GM21528 (cell line): ENCODE measurements around the gene FBXO3.
"Not testable (repeated sequence)": the region's sequence is repeated elsewhere in the genome, so short reads cannot be mapped to it uniquely, and the experiment has no call there.

Experiments
- ATAC-seq: cut with Tn5 transposase; IDR thresholded peaks from one replicate; pipeline ENCODE4 v1.9.1; 2021; ENCODE audit warnings: mild to moderate bottlenecking, moderate library complexity; ENCODE audit not compliant: unreplicated experiment, low FRiP score

FBXO3 gene, protein sequence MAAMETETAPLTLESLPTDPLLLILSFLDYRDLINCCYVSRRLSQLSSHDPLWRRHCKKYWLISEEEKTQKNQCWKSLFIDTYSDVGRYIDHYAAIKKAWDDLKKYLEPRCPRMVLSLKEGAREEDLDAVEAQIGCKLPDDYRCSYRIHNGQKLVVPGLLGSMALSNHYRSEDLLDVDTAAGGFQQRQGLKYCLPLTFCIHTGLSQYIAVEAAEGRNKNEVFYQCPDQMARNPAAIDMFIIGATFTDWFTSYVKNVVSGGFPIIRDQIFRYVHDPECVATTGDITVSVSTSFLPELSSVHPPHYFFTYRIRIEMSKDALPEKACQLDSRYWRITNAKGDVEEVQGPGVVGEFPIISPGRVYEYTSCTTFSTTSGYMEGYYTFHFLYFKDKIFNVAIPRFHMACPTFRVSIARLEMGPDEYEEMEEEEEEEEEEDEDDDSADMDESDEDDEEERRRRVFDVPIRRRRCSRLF

GRCh38 chr11:33773987-33774735 is at the start of gene FBXO3:
Gene FBXO3 (minus strand): TSS chr11:33774520. CDS start chr11:33774497, 23 bp downstream.
- peak; percentile 80 for ATAC-seq

DNA sequence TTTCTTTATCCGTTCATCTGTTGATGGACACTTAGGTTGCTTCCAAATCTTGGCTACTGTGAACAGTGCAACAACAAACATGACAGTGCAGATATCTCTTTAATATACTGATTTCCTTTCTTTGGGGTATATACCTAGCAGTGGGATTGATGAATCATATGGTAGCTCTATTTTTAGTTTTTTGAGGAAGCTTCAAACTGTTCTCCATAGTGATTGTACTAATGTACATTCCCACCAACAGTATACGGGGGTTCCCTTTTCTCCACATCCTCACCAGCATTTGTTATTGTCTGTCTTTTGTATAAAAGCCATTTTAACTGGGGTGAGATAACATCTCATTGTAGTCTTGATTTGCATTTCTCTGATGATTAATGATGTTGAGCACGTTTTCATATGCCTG is 48.7 kb upstream of the FBXO3 start:
- not testable (repeated sequence) for ATAC-seq

DNA sequence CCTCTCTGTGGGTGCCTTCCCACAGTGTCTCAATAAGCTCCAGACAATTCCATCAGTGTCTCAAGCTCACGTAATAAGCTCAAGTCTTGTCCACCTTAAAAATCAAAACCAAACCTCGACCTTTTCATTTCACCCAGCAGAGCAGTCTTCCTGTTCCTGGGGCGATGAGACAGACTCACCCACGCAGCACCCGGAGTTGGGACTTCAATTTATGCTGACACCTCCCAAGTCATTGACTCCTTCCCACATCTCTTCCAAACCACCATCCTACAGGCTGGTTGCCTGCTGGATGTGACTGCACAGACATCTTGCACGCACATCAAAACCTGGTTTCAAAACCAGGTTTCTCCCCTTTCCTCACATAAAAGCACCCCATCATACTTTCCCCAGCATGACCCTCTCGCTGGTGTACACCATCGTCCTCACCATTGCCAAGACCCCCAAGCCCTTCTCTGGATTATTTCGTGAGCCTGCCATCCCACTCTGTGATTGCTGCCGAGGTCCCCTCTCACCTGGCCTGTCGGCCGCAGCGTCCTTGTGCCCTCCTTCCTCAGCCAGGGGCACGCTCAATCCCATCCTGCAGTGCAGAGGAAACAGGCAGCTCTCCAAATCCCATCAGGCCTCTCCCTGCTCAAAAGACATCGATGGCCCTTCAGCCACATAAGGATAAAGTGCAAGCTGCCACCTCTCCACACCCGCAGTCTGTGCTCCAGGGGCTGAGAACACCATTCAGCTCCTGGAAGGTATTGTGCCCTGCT is 45.1 kb upstream of the FBXO3 start:
- no peak for ATAC-seq

GRCh38 chr11:33808228-33808828 is 34.0 kb upstream of the FBXO3 start:
- no peak for ATAC-seq

DNA sequence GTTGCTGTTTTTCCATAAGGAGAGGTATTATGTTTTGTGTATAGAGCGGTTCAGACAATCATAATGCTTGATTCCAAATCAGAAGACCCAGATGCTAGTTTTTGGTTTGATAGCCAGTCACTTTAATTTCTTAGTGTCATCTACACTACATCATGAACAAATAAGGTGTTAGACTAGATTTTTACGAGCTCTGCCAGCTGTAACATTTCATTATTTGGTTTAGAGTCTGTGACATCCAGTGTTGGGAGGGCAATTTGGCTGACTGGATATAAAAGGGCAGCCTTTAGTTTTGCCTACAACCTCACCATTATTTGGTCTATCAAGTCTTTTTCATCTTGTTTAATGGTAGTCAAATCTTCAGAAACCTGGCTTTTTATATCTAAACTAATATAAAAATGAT is 30.2 kb upstream of the FBXO3 start:
- ATAC-seq = no peak

DNA sequence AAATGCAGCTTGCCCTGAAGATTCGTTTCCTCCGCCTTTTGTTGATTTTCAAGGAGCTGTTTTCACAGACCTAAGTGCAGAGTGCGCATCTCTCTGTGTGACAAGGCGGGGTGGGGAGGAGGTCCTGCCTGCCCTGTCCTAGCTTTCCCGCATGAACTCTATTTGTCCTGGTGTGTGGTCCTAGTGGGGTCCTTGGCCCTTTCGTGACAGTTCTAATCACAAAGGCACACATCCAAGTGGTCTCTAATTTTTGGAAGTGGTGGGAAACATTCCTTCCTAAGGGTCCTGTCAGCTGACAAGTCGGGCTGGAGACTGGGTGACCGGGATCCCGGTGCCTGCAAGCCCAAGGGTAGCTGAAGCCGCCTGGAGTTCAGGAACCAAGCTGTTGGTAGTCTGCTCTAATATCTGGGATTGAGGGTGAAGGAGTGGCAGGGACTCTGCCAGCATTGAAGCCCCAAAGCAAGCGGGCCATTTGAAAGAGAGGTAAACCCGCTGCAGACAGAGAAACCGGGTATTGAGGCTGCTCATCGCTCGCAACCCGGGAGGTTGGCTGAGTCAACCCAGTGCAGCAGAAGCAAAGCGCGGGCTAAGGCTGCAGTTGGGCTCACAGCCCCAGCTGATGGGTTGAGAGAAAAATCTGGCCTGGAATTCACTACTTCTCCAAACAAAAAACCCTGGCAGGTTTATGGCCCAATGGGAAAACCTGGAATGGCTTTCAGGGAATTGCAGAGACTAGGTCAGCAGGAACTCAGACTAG is 28.1 kb upstream of the FBXO3 start:
- no peak for ATAC-seq

- ATAC-seq = no peak
These were observed 27.5 kb upstream of the FBXO3 start for GRCh38 chr11:33801821-33802193.

DNA sequence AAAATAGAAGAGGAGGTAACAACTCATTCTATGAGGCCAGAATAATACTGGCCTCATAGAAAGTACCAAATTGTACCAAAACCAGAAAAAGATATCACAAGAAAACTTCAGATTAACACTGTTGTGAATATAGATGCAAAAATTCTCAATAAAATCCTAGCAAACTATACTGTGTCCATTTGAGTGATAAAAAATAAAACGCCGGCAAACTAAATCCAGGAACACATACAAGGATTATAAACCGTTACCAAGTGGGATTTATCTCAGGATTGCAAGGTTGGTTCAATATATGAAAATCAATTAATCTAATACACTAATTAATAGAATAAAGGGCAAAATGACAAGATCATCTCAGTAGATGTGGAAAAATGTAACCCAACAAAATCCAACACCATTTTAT is 23.6 kb upstream of the FBXO3 start:
- no peak for ATAC-seq

GRCh38 chr11:33790040-33790439 is 15.7 kb upstream of the FBXO3 start:
- ATAC-seq = no peak

GRCh38 chr11:33788095-33788494 is 13.8 kb upstream of the FBXO3 start:
- not testable (repeated sequence) for ATAC-seq

- ATAC-seq = no peak
These were observed 12.8 kb upstream of the FBXO3 start for GRCh38 chr11:33787076-33787475.

DNA sequence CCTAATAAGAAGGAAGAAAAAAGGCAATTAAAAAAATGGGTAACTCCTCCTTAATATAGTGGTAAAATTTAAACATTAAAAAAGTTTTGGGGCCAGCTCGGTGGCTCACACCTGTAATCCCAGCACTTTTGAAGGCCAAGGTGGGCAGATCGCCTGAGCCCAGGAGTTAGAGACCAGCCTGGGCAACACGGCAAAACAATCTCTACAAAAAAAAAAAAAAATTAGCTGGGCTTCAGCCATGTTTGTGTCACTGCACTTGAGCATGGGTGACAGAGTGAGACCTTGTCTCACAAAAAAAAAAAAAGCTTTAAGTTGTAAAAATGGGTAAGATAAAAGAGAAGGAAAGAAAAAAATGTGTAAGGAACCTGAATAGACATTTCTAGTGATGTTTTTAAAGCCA is 11.3 kb upstream of the FBXO3 start:
- no peak for ATAC-seq

DNA sequence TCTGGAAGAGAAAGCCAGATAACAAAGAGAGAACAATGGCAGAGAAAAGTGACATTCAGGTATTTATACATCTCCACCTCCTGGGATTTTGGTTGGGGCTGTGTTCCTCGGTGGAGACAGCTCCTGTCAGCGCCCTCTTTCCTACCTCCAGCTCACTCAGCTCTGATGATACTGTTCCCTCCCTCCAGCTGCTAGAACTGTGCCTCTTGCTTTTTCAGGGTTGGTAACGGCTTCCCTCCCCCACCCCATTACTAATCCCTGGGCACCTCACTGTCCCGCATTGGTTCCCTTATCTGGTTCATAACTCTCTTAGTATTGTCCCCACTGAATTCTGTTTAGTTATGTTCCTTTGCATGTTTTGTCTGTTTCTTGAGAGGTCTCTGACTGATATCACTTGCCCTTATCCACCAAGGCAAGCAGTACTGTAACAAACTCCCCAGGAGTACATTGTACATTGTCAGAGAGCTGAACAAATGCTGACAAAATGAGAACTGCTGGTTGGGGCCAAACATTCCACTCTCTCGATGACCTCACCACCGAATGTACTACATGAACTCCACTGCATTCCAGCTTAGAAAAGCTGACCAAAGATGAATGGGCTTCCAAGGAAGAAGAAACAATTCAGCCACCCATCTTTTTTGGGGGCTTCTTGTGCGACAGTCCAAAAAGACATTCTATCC is 5.7 kb upstream of the FBXO3 start:
- no peak for ATAC-seq

DNA sequence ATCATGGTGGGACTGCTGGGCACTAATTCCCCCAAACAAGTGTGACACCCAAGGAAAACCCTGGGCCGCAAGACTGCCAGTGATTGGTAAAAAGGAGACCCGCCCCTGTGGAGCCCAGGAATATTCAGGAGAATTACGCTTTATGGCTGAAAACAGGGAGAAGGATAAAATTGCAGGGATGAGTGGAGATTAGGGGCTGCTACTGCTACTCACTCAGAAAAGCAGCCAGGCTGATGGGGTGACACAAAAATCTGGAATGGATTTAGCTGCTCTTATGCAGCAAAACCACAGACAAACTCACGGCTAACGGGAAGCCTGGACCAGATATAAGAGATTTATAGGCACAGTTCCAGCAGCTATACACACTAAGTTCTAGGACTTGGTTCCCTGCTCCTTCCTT is 4.4 kb upstream of the FBXO3 start:
- ATAC-seq = no peak

DNA sequence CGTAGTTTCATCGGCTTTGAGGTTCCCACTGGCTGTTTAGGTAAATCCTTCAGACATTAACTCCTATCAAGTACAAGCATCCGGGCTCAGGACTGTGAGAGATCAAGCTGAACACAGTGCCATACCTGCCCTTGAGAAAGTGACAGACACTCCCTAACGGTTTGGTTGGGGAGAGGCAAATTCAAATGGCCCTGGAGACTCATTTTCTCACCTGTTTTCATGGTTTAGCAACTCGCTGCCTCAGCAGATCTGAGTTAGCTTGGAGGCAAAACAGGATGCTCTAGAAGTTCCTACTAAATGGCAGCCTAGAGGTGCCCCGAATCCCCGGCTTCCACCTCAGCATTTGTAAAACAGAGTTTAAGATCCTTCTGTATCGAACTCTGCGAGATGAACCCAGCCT is 3.6 kb upstream of the FBXO3 start:
- no peak for ATAC-seq

DNA sequence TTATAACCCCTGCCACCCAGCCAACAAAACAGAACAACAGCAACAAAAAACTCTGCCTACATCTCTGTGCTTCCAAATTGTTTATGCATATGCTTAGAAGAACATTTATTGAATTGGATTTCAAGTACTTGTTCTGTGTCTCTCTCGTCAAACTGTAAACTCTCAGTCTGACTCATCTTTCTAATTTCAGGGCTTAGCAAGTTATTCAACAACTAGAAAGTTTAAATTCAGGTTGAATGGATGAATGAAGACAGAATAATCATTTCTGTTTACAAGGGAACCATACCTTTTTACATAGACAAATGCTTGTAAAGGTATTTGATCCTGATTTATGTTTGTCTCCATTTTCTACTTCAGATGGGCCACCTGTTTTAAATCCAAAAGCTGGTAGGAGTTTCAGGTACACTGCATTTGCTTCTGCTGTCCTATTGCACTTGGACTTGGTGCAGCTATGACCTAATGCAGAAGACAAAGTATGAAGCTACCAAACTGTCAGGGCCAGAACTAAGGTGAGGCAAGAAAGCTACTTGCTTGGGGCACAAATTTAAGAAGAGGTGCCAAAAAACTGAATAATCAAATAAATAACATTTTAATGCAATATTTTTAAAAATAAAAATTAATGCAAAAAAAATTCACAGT is 1.6 kb upstream of the FBXO3 start:
- ATAC-seq = no peak

GRCh38 chr11:33775467-33775807 is 1.1 kb upstream of the FBXO3 start:
- no peak for ATAC-seq

GRCh38 chr11:33774736-33775466 is 581 bp upstream of the FBXO3 start:
- ATAC-seq = no peak
